ENCODE data around the gene ALAD. TPM values are rescaled to one million over a fixed set of nuclear protein-coding genes. Genes with fewer than 3 reads are reported as not detected.
A peak's percentile ranks its signal among the peaks of the same experiment; 100 is the strongest.

The ALAD gene
- total and polyA plus RNA-seq, 9 of the 15 experiments (the other 6 are each of a cell fraction or from before 2014, with no cell fraction given): 1.3 to 12.7 (median 6.8) TPM

DNA sequence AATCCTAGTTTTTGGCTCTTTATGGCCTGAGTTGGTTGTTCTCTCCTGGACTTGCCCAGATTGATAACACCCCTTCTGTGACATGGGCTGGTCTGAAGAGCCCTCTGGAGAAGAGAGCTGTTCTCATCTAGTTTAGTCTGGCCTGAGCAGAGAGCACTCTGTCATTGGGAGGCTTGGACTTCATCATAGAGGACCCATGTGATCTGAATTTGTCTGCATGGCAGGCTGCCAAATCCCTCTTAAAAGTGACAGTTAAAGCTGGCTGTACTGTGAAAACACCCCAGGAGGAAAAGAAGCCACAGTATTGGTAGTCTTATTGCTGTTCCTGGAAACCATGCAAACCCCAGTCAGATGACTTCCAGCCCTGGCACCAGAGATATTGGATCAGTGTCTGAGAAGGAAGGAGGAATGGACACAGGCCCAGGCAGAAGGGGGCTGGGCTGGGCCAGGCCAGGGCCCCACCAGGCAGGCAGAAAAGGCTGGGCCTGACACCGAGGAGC lies 57.3 kb downstream of the ALAD start (continued):
- TF ChIP-seq, protein P1, sequence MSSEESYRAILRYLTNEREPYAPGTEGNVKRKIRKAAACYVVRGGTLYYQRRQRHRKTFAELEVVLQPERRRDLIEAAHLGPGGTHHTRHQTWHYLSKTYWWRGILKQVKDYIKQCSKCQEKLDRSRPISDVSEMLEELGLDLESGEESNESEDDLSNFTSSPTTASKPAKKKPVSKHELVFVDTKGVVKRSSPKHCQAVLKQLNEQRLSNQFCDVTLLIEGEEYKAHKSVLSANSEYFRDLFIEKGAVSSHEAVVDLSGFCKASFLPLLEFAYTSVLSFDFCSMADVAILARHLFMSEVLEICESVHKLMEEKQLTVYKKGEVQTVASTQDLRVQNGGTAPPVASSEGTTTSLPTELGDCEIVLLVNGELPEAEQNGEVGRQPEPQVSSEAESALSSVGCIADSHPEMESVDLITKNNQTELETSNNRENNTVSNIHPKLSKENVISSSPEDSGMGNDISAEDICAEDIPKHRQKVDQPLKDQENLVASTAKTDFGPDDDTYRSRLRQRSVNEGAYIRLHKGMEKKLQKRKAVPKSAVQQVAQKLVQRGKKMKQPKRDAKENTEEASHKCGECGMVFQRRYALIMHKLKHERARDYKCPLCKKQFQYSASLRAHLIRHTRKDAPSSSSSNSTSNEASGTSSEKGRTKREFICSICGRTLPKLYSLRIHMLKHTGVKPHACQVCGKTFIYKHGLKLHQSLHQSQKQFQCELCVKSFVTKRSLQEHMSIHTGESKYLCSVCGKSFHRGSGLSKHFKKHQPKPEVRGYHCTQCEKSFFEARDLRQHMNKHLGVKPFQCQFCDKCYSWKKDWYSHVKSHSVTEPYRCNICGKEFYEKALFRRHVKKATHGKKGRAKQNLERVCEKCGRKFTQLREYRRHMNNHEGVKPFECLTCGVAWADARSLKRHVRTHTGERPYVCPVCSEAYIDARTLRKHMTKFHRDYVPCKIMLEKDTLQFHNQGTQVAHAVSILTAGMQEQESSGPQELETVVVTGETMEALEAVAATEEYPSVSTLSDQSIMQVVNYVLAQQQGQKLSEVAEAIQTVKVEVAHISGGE (CRISPR knock-in tag; IDR thresholded peaks at IDR 0.05): peak in 1 of 3 experiments; percentile 80; a peak in 2 of 6 replicates
- TF ChIP-seq MEIS2 (IDR thresholded peaks at IDR 0.05; ENCODE audit: partially characterized antibody) (peak; percentile 83), GABPA (tag; conservative IDR thresholded peaks at IDR 0.05; ENCODE audit: low read depth) (no peak), MAFG (tag; conservative IDR thresholded peaks at IDR 0.05) (no peak), FOXK2 (conservative IDR thresholded peaks at IDR 0.05 in 1 of 2, IDR thresholded peaks at IDR 0.05 in 1 of 2; ENCODE audit: low read depth in 2 of 2) (peak; percentile 62 to 81), JUND (IDR thresholded peaks at IDR 0.05; ENCODE audit: borderline replicate concordance, low read depth, low read length) (peak; percentile 39; the same call in 1 of the 2 replicates), JUND (tag; IDR thresholded peaks at IDR 0.05; ENCODE audit: borderline replicate concordance, low read depth, low read length) (peak; percentile 11; the same call in 1 of the 3 replicates), PHF20 (IDR thresholded peaks at IDR 0.05; ENCODE audit: partially characterized antibody) (peak; percentile 29), CXXC5 (CRISPR knock-in tag; IDR thresholded peaks at IDR 0.05) (no peak), TAF9B (IDR thresholded peaks at IDR 0.05; ENCODE audit: partially characterized antibody) (no peak), NFIX (CRISPR knock-in tag; IDR thresholded peaks at IDR 0.05; ENCODE audit: low read depth) (peak; percentile 78), RBBP5 (IDR thresholded peaks at IDR 0.05; ENCODE audit: borderline replicate concordance, insufficient read depth, low read length, poor library complexity, severe bottlenecking) (peak; percentile 48)
- TF ChIP-seq, protein P2, sequence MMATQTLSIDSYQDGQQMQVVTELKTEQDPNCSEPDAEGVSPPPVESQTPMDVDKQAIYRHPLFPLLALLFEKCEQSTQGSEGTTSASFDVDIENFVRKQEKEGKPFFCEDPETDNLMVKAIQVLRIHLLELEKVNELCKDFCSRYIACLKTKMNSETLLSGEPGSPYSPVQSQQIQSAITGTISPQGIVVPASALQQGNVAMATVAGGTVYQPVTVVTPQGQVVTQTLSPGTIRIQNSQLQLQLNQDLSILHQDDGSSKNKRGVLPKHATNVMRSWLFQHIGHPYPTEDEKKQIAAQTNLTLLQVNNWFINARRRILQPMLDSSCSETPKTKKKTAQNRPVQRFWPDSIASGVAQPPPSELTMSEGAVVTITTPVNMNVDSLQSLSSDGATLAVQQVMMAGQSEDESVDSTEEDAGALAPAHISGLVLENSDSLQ (IDR thresholded peaks at IDR 0.05): peak; percentile 76
- TF ChIP-seq, protein P3, sequence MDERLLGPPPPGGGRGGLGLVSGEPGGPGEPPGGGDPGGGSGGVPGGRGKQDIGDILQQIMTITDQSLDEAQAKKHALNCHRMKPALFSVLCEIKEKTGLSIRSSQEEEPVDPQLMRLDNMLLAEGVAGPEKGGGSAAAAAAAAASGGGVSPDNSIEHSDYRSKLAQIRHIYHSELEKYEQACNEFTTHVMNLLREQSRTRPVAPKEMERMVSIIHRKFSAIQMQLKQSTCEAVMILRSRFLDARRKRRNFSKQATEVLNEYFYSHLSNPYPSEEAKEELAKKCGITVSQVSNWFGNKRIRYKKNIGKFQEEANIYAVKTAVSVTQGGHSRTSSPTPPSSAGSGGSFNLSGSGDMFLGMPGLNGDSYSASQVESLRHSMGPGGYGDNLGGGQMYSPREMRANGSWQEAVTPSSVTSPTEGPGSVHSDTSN (CRISPR knock-in tag; IDR thresholded peaks at IDR 0.05; ENCODE audit: low read depth): no peak
- TF ChIP-seq, protein P3 (tag; conservative IDR thresholded peaks at IDR 0.05; ENCODE audit: low read depth): peak; percentile 67
- TF ChIP-seq, protein P4, sequence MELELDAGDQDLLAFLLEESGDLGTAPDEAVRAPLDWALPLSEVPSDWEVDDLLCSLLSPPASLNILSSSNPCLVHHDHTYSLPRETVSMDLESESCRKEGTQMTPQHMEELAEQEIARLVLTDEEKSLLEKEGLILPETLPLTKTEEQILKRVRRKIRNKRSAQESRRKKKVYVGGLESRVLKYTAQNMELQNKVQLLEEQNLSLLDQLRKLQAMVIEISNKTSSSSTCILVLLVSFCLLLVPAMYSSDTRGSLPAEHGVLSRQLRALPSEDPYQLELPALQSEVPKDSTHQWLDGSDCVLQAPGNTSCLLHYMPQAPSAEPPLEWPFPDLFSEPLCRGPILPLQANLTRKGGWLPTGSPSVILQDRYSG (tag; conservative IDR thresholded peaks at IDR 0.05; ENCODE audit: low read depth): peak; percentile 40; the same call in 1 of the 2 replicates
- TF ChIP-seq, protein P5, sequence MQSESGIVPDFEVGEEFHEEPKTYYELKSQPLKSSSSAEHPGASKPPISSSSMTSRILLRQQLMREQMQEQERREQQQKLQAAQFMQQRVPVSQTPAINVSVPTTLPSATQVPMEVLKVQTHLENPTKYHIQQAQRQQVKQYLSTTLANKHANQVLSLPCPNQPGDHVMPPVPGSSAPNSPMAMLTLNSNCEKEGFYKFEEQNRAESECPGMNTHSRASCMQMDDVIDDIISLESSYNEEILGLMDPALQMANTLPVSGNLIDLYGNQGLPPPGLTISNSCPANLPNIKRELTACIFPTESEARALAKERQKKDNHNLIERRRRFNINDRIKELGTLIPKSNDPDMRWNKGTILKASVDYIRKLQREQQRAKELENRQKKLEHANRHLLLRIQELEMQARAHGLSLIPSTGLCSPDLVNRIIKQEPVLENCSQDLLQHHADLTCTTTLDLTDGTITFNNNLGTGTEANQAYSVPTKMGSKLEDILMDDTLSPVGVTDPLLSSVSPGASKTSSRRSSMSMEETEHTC (IDR thresholded peaks at IDR 0.05): peak; percentile 24; the same call in 1 of the 2 replicates
